ENCODE measurements around the gene STRAP. TPM values are rescaled to one million over a fixed set of nuclear protein-coding genes. Genes with fewer than 3 reads are reported as not detected.

STRAP gene
- total and polyA plus RNA-seq, 10 donors, result 41.9 to 68.8 (median 57.2) TPM

GRCh38 chr12:15933751-15934150, 51.6 kb downstream of the STRAP start:
- H3K4me1 ChIP-seq, result peaks cover 0 to 8% (median 0%) of the 10 kb centered on the region in 6 donors
- H3K9me3 ChIP-seq, result peaks cover under 1 to 8% (median 3%) of the 10 kb centered on the region in 8 donors
- no peak for DNase-seq
- WGBS, 5 donors, result 74 to 95% (median 88%) methylated on average over 3 of the region's 3 CpGs
- peaks cover 0 to 2% (median 0%) of the 10 kb centered on the region in 6 donors for H3K36me3 ChIP-seq
- intact Hi-C loops (cut with DNase I; ENCODE audit: low total_unique reads), result no loop called here
- no peak overlapping the region for H3K4me3 ChIP-seq
- H3K27me3 ChIP-seq (replicated peaks in 1 of 7), result no peaks in the 10 kb centered on the region
- TF ChIP-seq CTCF (IDR thresholded peaks at IDR 0.05 in 8 of 11, conservative IDR thresholded peaks at IDR 0.05 in 3 of 11) (no peak), POLR2AphosphoS5 (IDR thresholded peaks at IDR 0.05) (no peak), POLR2A (IDR thresholded peaks at IDR 0.05) (no peak)
- no peak overlapping the region for H3K27ac ChIP-seq

DNA sequence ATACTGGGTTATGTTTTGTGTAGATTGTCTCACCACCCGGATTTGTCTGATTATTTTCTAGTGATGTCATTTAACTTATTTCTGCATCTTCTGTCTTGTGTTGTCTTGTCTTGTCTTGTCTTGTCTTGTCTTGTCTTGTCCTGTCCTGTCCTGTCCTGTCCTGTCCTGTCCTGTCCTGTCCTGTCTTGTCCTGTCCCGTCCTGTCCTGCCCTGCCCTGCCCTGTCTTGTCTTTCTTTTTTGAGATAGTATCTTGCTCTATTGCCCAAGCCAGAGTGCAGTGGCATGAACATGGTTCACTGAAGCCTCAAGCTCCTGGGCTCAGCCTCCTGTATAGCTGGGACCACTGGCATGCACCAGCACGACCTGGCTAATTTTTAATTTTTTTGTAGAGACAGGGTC, 54.6 kb downstream of the STRAP start:
- Histone ChIP-seq H3K9me3 (peaks cover 2 to 29% (median 16%) of the 10 kb centered on the region in 8 donors), H3K36me3 (peaks cover 0 to 9% (median 0%) of the 10 kb centered on the region in 6 donors), H3K27me3 (replicated peaks in 1 of 7) (no peaks in the 10 kb centered on the region), H3K4me1 (peaks cover 0 to 3% (median 0%) of the 10 kb centered on the region in 6 donors), H3K27ac (no peak overlapping the region), H3K4me3 (no peak overlapping the region)
- no peak for DNase-seq
- TF ChIP-seq POLR2AphosphoS5 (IDR thresholded peaks at IDR 0.05), result no peak
- TF ChIP-seq POLR2A (IDR thresholded peaks at IDR 0.05), result no peak
- TF ChIP-seq CTCF (IDR thresholded peaks at IDR 0.05 in 8 of 11, conservative IDR thresholded peaks at IDR 0.05 in 3 of 11), result no peak
- 89 to 98% (median 95%) methylated on average over 3 of the region's 3 CpGs for WGBS, 5 donors
- intact Hi-C loops (cut with DNase I; ENCODE audit: low total_unique reads), result no loop called here

DNA sequence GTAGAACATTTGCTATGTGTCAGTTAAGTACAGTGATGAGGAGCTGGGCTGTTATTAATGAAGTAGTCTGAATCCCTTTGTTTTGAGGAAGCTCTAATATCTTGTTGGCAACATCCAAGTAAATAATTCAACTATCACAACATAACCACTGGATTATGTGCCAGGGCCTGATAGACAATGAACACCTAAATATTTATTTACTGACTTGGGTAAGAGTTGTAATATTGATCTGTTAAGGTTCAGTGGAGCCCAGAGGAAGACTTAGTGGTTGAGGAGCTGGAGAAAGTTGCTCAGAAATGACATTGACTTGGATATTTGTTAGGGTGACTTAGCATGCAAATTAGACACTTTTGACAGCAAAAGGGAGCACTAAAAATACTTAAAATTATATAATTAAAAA, 55.7 kb downstream of the STRAP start:
- no peaks in the 10 kb centered on the region for H3K4me1 ChIP-seq
- H3K36me3 ChIP-seq, result peaks cover 0 to 9% (median 0%) of the 10 kb centered on the region in 6 donors
- H3K27ac ChIP-seq, result no peak overlapping the region
- no peaks in the 10 kb centered on the region for H3K27me3 ChIP-seq (replicated peaks in 1 of 7)
- intact Hi-C loops (cut with DNase I; ENCODE audit: low total_unique reads), result no loop called here
- H3K9me3 ChIP-seq, result peaks cover 2 to 34% (median 18%) of the 10 kb centered on the region in 8 donors
- DNase-seq, result no peak
- H3K4me3 ChIP-seq, result no peak overlapping the region
- no peak for TF ChIP-seq POLR2A (IDR thresholded peaks at IDR 0.05)
- TF ChIP-seq CTCF (IDR thresholded peaks at IDR 0.05 in 8 of 11, conservative IDR thresholded peaks at IDR 0.05 in 3 of 11), result no peak
- no peak for TF ChIP-seq POLR2AphosphoS5 (IDR thresholded peaks at IDR 0.05)

DNA sequence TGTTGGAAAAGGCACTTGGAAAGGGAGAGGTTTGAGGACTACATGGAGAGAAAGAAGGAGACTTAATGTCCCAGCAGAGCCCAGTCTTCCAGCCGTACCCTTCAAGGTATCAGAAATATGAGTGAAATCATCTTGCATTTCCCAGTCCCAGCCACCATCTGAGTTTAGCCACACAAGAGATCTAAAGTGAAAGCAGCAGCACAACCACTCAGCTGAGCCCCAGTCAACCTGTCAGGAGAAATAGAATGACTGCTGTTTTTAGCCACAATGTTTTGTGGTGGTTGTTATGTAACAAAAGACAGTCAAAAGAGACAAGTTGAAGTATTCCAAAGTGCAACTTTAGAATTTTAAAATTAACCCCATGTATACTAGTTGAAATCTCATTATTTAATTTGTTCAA, 56.9 kb downstream of the STRAP start:
- intact Hi-C loops (cut with DNase I; ENCODE audit: low total_unique reads), result no loop called here
- DNase-seq, result no peak
- no peaks in the 10 kb centered on the region for H3K4me1 ChIP-seq
- TF ChIP-seq POLR2A (IDR thresholded peaks at IDR 0.05) (no peak), CTCF (IDR thresholded peaks at IDR 0.05 in 8 of 11, conservative IDR thresholded peaks at IDR 0.05 in 3 of 11) (no peak), POLR2AphosphoS5 (IDR thresholded peaks at IDR 0.05) (no peak)
- H3K4me3 ChIP-seq, result no peak overlapping the region
- WGBS, 5 donors, result 91 to 100% (median 95%) methylated on average over 1 of the region's 1 CpG
- peaks cover 2 to 37% (median 19%) of the 10 kb centered on the region in 8 donors for H3K9me3 ChIP-seq
- H3K27ac ChIP-seq, result no peak overlapping the region
- H3K36me3 ChIP-seq, result peaks cover 0 to 9% (median 0%) of the 10 kb centered on the region in 6 donors
- no peaks in the 10 kb centered on the region for H3K27me3 ChIP-seq (replicated peaks in 1 of 7)

Data from spleen (tissue), 11 donors.